Measurements from ENCODE around the gene AOC3.

AOC3 gene

GRCh38 chr17:42832934-42833766 is 17.8 kb upstream of the AOC3 start, which contains the start of gene PSME3:
Gene PSME3 (plus strand): TSS chr17:42833397. CDS start chr17:42833632, 235 bp downstream.
- peak; percentile 60 for DNase-seq (ENCODE audit: low read depth)
- peak within 1 kb of the TSS; percentile 79 for H3K4me3 ChIP-seq (ENCODE audit: low read depth, low read length)
- TF ChIP-seq CTCF (IDR thresholded peaks at IDR 0.05; ENCODE audit: low read depth, low read length, missing control alignments) = no peak

DNA sequence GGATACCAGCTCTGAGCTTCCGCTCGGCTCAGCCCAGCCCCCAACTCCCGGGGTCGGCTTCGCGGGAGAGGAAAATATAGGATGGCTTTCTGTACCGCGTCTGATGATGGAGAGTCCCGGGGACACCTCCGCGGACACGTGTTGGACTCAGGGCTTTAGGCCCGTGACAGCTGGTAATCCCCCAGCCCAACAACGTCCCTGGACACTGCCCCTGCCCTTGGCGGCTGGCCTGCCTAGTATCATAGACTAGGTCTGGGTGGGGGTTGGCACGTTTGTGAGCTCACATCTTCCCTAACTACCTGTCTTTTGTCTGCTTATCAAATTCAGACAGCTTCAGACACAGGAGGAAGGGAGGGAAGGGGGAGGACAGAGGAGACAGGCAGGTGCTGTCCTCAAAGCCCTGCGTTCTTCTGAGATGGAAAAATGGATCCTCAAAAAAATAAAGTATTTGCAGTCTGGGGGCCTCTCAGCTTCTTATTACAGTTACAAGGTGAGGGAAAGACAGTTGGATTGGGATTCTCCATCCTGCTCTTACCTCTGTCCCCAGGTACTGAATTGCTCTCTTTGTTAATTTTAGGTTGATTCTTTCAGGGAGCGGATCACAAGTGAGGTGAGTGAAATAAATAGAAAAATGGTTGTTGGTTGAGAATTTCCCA is 17.1 kb upstream of the AOC3 start:
- peak overlapping the region; percentile 79 for H3K4me3 ChIP-seq (ENCODE audit: low read depth, low read length)
- DNase-seq (ENCODE audit: low read depth) = no peak
- TF ChIP-seq CTCF (IDR thresholded peaks at IDR 0.05; ENCODE audit: low read depth, low read length, missing control alignments) = no peak

DNA sequence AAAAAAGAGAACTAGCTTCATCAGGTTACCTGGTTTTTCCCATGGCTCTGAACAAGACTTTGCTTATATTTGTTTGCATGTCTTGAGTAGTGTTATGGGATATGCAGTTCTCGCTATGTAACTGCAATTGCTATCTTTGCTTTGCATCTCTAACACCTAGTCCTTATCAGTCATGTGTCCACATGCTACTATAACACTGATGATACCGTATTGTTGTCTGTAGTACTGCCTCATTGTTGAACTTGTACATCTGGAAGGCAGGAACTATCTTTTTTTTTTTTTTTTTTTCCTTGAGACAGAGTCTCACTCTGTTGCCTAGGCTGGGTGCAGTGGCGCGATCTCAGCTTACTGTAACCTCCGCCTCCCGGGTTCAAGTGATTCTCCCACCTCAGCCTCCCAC is 15.3 kb upstream of the AOC3 start:
- no peak overlapping the region for H3K4me3 ChIP-seq (ENCODE audit: low read depth, low read length)
- DNase-seq (ENCODE audit: low read depth) = no peak
- TF ChIP-seq CTCF (IDR thresholded peaks at IDR 0.05; ENCODE audit: low read depth, low read length, missing control alignments) = no peak

- TF ChIP-seq CTCF (IDR thresholded peaks at IDR 0.05; ENCODE audit: low read depth, low read length, missing control alignments) = no peak
- DNase-seq (ENCODE audit: low read depth) = no peak
- H3K4me3 ChIP-seq (ENCODE audit: low read depth, low read length) = no peak overlapping the region
Observed at GRCh38 chr17:42841975-42842685, 8.9 kb upstream of the AOC3 start.

- DNase-seq (ENCODE audit: low read depth) = no peak
- no peak overlapping the region for H3K4me3 ChIP-seq (ENCODE audit: low read depth, low read length)
- peak; percentile 82 for TF ChIP-seq CTCF (IDR thresholded peaks at IDR 0.05; ENCODE audit: low read depth, low read length, missing control alignments)
Observed at GRCh38 chr17:42843358-42843934, 7.6 kb upstream of the AOC3 start.

GRCh38 chr17:42844271-42844670 is 6.7 kb upstream of the AOC3 start, which contains the start of gene AOC2:
Gene AOC2 (plus strand): TSS chr17:42844580. CDS start chr17:42844627, 47 bp downstream.
- H3K4me3 ChIP-seq (ENCODE audit: low read depth, low read length) = no peak within 1 kb of the TSS
- DNase-seq (ENCODE audit: low read depth) = no peak
- TF ChIP-seq CTCF (IDR thresholded peaks at IDR 0.05; ENCODE audit: low read depth, low read length, missing control alignments) = no peak
